WTC11 (cell line): ENCODE results near the gene RABL3.

ENCODE experiments used
- ATF1 ChIP-seq: sonication (generic); formaldehyde crosslinking; IDR thresholded peaks from 2 replicates; pipeline ENCODE4 v1.8.1; 2023; ENCODE audit warnings: mild to moderate bottlenecking, moderate library complexity, missing genetic modification reagents
- CBFB ChIP-seq: sonication (generic); formaldehyde crosslinking; IDR thresholded peaks from 2 replicates; pipeline ENCODE4 v1.8.1; 2022; ENCODE audit warnings: mild to moderate bottlenecking, low read depth, missing genetic modification reagents
- CTCF ChIP-seq: fragments of 200-600 bp; IDR thresholded peaks from 2 replicates; pipeline ENCODE4 v1.8.0; 2022; ENCODE audit warnings: antibody characterized with exemption
- ETV6 ChIP-seq: sonication (generic); formaldehyde crosslinking; IDR thresholded peaks from 2 replicates; pipeline ENCODE4 v1.8.1; 2022; ENCODE audit warnings: mild to moderate bottlenecking, missing genetic modification reagents
- KAT7 ChIP-seq: sonication (generic); formaldehyde crosslinking; IDR thresholded peaks from 2 replicates; pipeline ENCODE4 v1.8.1; 2023; ENCODE audit warnings: missing genetic modification reagents, mild to moderate bottlenecking, borderline replicate concordance
- MXD4 ChIP-seq: fragments of 250-450 bp; sonication (Bioruptor Pico); IDR thresholded peaks from 2 replicates; pipeline ENCODE4 v1.8.0; 2021; ENCODE audit warnings: mild to moderate bottlenecking, moderate library complexity, borderline replicate concordance
- SP1 ChIP-seq: sonication (generic); formaldehyde crosslinking; conservative IDR thresholded peaks from 2 replicates; pipeline ENCODE4 v1.8.1; 2022; ENCODE audit warnings: missing genetic modification reagents
- TCF7 ChIP-seq: sonication (generic); formaldehyde crosslinking; IDR thresholded peaks from 2 replicates; pipeline ENCODE4 v1.8.0; 2022; ENCODE audit warnings: mild to moderate bottlenecking, low read depth, missing genetic modification reagents, moderate library complexity
- TEAD4 ChIP-seq: sonication (generic); formaldehyde crosslinking; IDR thresholded peaks from 2 replicates; pipeline ENCODE4 v1.8.0; 2022; ENCODE audit warnings: mild to moderate bottlenecking, missing genetic modification reagents
- TF ChIP-seq, protein P1 (sequence below): sonication (generic); formaldehyde crosslinking; IDR thresholded peaks from 2 replicates; pipeline ENCODE4 v1.8.1; 2023; ENCODE audit warnings: mild to moderate bottlenecking, moderate library complexity, missing genetic modification reagents
- TF ChIP-seq, protein P2 (sequence below): sonication (generic); formaldehyde crosslinking; IDR thresholded peaks from 2 replicates; pipeline ENCODE4 v1.8.0; 2023; ENCODE audit warnings: missing genetic modification reagents, mild to moderate bottlenecking, borderline replicate concordance

GRCh38 chr3:120791010-120791409 is 48.7 kb upstream of the RABL3 start:
- TF ChIP-seq CTCF (no peak), MXD4 (CRISPR knock-in tag) (no peak), CBFB (CRISPR knock-in tag) (no peak), KAT7 (CRISPR knock-in tag) (no peak), TEAD4 (CRISPR knock-in tag) (no peak), ETV6 (CRISPR knock-in tag) (no peak), TCF7 (CRISPR knock-in tag) (no peak), SP1 (no peak), ATF1 (CRISPR knock-in tag) (no peak)
- TF ChIP-seq, protein P1, sequence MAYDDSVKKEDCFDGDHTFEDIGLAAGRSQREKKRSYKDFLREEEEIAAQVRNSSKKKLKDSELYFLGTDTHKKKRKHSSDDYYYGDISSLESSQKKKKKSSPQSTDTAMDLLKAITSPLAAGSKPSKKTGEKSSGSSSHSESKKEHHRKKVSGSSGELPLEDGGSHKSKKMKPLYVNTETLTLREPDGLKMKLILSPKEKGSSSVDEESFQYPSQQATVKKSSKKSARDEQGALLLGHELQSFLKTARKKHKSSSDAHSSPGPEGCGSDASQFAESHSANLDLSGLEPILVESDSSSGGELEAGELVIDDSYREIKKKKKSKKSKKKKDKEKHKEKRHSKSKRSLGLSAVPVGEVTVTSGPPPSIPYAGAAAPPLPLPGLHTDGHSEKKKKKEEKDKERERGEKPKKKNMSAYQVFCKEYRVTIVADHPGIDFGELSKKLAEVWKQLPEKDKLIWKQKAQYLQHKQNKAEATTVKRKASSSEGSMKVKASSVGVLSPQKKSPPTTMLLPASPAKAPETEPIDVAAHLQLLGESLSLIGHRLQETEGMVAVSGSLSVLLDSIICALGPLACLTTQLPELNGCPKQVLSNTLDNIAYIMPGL (CRISPR knock-in tag), result no peak
- TF ChIP-seq, protein P2, sequence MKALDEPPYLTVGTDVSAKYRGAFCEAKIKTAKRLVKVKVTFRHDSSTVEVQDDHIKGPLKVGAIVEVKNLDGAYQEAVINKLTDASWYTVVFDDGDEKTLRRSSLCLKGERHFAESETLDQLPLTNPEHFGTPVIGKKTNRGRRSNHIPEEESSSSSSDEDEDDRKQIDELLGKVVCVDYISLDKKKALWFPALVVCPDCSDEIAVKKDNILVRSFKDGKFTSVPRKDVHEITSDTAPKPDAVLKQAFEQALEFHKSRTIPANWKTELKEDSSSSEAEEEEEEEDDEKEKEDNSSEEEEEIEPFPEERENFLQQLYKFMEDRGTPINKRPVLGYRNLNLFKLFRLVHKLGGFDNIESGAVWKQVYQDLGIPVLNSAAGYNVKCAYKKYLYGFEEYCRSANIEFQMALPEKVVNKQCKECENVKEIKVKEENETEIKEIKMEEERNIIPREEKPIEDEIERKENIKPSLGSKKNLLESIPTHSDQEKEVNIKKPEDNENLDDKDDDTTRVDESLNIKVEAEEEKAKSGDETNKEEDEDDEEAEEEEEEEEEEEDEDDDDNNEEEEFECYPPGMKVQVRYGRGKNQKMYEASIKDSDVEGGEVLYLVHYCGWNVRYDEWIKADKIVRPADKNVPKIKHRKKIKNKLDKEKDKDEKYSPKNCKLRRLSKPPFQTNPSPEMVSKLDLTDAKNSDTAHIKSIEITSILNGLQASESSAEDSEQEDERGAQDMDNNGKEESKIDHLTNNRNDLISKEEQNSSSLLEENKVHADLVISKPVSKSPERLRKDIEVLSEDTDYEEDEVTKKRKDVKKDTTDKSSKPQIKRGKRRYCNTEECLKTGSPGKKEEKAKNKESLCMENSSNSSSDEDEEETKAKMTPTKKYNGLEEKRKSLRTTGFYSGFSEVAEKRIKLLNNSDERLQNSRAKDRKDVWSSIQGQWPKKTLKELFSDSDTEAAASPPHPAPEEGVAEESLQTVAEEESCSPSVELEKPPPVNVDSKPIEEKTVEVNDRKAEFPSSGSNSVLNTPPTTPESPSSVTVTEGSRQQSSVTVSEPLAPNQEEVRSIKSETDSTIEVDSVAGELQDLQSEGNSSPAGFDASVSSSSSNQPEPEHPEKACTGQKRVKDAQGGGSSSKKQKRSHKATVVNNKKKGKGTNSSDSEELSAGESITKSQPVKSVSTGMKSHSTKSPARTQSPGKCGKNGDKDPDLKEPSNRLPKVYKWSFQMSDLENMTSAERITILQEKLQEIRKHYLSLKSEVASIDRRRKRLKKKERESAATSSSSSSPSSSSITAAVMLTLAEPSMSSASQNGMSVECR (CRISPR knock-in tag), result no peak
